HCT116 (cell line): ENCODE results near the gene CCNL1.

Experiments used
- ATF3 ChIP-seq: IDR thresholded peaks from 2 replicates; pipeline ENCODE4 v1.6.1; 2012
- CBX3 ChIP-seq: IDR thresholded peaks from 2 replicates; pipeline ENCODE4 v1.6.1; 2012; ENCODE audit warnings: low read depth
- CEBPB ChIP-seq: IDR thresholded peaks from 2 replicates; pipeline ENCODE4 v1.6.1; 2012; ENCODE audit warnings: low read depth
- CTCF ChIP-seq, 3 experiments: fragments of 200-600 bp in 1 of 3; sonication (generic) in 1 of 3; IDR thresholded peaks in 2 of 3; conservative IDR thresholded peaks in 1 of 3; 2 replicates each; pipeline ENCODE4 v1.5.1; 2012 to 2017; ENCODE audit warnings: low read depth in 2 of 3, low read length in 2 of 3, antibody characterized with exemption in 1 of 3, borderline replicate concordance in 1 of 3, control low read depth in 1 of 3, mild to moderate bottlenecking in 1 of 3, mixed read lengths in 1 of 3, mixed run types in 1 of 3, moderate library complexity in 1 of 3; ENCODE audit not compliant: insufficient read depth in 1 of 3
- ELF1 ChIP-seq: IDR thresholded peaks from 2 replicates; pipeline ENCODE4 v1.6.1; 2012; ENCODE audit warnings: low read depth, borderline replicate concordance
- POLR2A ChIP-seq: IDR thresholded peaks from 2 replicates; pipeline ENCODE4 v1.7.0; 2011; ENCODE audit warnings: borderline replicate concordance; ENCODE audit not compliant: insufficient read depth, insufficient read length; ENCODE audit errors: extremely low read depth
- POLR2AphosphoS5 ChIP-seq: IDR thresholded peaks from 2 replicates; pipeline ENCODE4 v1.6.1; 2011; ENCODE audit warnings: mild to moderate bottlenecking, low read depth, low read length, moderate library complexity
- REST ChIP-seq: IDR thresholded peaks from 2 replicates; pipeline ENCODE4 v1.6.1; 2012; ENCODE audit warnings: low read depth
- SP1 ChIP-seq: IDR thresholded peaks from 2 replicates; pipeline ENCODE4 v1.6.1; 2012; ENCODE audit warnings: low read depth
- ZNF274 ChIP-seq: fragments of 200-500 bp; sonication (Bioruptor generic); IDR thresholded peaks from 2 replicates; pipeline ENCODE4 v1.6.1; 2014; ENCODE audit warnings: mild to moderate bottlenecking, low read depth, low read length, inconsistent platforms

- no peak for TF ChIP-seq REST
- no peak for TF ChIP-seq ATF3
- no peak for TF ChIP-seq CTCF (IDR thresholded peaks at IDR 0.05 in 2 of 3, conservative IDR thresholded peaks at IDR 0.05 in 1 of 3; ENCODE audit: borderline replicate concordance in 1 of 3, insufficient read depth in 1 of 3, low read depth in 2 of 3, low read length in 2 of 3)
- no peak for TF ChIP-seq POLR2A
- no peak for TF ChIP-seq POLR2AphosphoS5
- no peak for TF ChIP-seq ZNF274
- no peak for TF ChIP-seq ELF1
- no peak for TF ChIP-seq CEBPB
- TF ChIP-seq CBX3: no peak
- no peak for TF ChIP-seq SP1
These were observed 25.2 kb downstream of the CCNL1 start for GRCh38 chr3:157134620-157135191.
